HepG2 (cell line): ENCODE results near the gene CCDC33.

Experiments used
- EP300 ChIP-seq, 3 experiments: sonication (generic) in 1 of 3; formaldehyde crosslinking in 1 of 3; IDR thresholded peaks; 2 replicates each; pipeline versions ENCODE4 v1.5.1 to v1.6.1; 2011 to 2020; ENCODE audit warnings: low read depth in 2 of 3, low read length in 2 of 3, borderline replicate concordance in 1 of 3, improper control_type of control experiment in 1 of 3, mild to moderate bottlenecking in 1 of 3, missing genetic modification reagents in 1 of 3, moderate library complexity in 1 of 3
- HDAC2 ChIP-seq: sonication (generic); formaldehyde crosslinking; IDR thresholded peaks from 2 replicates; pipeline ENCODE4 v1.4.0; 2020; ENCODE audit warnings: missing genetic modification reagents
- JUND ChIP-seq: sonication (generic); formaldehyde crosslinking; IDR thresholded peaks from 2 replicates; pipeline ENCODE4 v1.8.0; 2022; ENCODE audit warnings: mild to moderate bottlenecking, missing genetic modification reagents
- POLR2AphosphoS5 ChIP-seq: IDR thresholded peaks from 2 replicates; pipeline ENCODE4 v1.6.1; 2012; ENCODE audit warnings: low read depth, low read length
- RFX5 ChIP-seq: IDR thresholded peaks from 2 replicates; pipeline ENCODE4 v1.6.1; 2011; ENCODE audit warnings: low read depth, low read length, improper control_type of control experiment
- SMARCC2 ChIP-seq: fragments of 450-650 bp; IDR thresholded peaks from 2 replicates; pipeline ENCODE4 v1.6.1; 2017; ENCODE audit warnings: antibody characterized with exemption, mild to moderate bottlenecking
- TRIM24 ChIP-seq: sonication (generic); formaldehyde crosslinking; IDR thresholded peaks from 2 replicates; pipeline ENCODE4 v1.8.0; 2022; ENCODE audit warnings: mild to moderate bottlenecking, missing genetic modification reagents
- ZNF274 ChIP-seq: sonication (generic); formaldehyde crosslinking; IDR thresholded peaks from 2 replicates; pipeline ENCODE4 v1.5.1; 2020; ENCODE audit warnings: mild to moderate bottlenecking, missing genetic modification reagents
- ZNF639 ChIP-seq: conservative IDR thresholded peaks from 2 replicates; pipeline ENCODE4 v1.6.1; 2018; ENCODE audit warnings: missing genetic modification reagents
- TF ChIP-seq, protein P1 (sequence below): sonication (generic); formaldehyde crosslinking; IDR thresholded peaks from 2 replicates; pipeline ENCODE4 v1.5.0; 2020; ENCODE audit warnings: mild to moderate bottlenecking, missing genetic modification reagents
- TF ChIP-seq, protein P2 (sequence below): sonication (generic); formaldehyde crosslinking; IDR thresholded peaks from 2 replicates; pipeline ENCODE4 v1.4.0; 2020; ENCODE audit warnings: mild to moderate bottlenecking, missing genetic modification reagents
- TF ChIP-seq, protein P3 (sequence below): IDR thresholded peaks from 2 replicates; pipeline ENCODE4 v1.6.1; 2016; ENCODE audit warnings: low read depth, missing genetic modification reagents, missing compliant biosample characterization

GRCh38 chr15:74227968-74228722 is 8.0 kb upstream of the CCDC33 start:
- TF ChIP-seq SMARCC2 (no peak), EP300 (IDR thresholded peaks at IDR 0.05; ENCODE audit: low read depth in 2 of 2, low read length in 2 of 2) (no peak), EP300 (CRISPR knock-in tag; IDR thresholded peaks at IDR 0.05; ENCODE audit: borderline replicate concordance) (no peak), ZNF274 (no peak), POLR2AphosphoS5 (no peak), RFX5 (no peak), ZNF639 (CRISPR knock-in tag) (no peak), HDAC2 (CRISPR knock-in tag) (no peak), JUND (CRISPR knock-in tag) (no peak), TRIM24 (no peak)
- TF ChIP-seq, protein P1, sequence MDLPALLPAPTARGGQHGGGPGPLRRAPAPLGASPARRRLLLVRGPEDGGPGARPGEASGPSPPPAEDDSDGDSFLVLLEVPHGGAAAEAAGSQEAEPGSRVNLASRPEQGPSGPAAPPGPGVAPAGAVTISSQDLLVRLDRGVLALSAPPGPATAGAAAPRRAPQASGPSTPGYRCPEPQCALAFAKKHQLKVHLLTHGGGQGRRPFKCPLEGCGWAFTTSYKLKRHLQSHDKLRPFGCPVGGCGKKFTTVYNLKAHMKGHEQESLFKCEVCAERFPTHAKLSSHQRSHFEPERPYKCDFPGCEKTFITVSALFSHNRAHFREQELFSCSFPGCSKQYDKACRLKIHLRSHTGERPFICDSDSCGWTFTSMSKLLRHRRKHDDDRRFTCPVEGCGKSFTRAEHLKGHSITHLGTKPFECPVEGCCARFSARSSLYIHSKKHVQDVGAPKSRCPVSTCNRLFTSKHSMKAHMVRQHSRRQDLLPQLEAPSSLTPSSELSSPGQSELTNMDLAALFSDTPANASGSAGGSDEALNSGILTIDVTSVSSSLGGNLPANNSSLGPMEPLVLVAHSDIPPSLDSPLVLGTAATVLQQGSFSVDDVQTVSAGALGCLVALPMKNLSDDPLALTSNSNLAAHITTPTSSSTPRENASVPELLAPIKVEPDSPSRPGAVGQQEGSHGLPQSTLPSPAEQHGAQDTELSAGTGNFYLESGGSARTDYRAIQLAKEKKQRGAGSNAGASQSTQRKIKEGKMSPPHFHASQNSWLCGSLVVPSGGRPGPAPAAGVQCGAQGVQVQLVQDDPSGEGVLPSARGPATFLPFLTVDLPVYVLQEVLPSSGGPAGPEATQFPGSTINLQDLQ (CRISPR knock-in tag): no peak
- TF ChIP-seq, protein P2, sequence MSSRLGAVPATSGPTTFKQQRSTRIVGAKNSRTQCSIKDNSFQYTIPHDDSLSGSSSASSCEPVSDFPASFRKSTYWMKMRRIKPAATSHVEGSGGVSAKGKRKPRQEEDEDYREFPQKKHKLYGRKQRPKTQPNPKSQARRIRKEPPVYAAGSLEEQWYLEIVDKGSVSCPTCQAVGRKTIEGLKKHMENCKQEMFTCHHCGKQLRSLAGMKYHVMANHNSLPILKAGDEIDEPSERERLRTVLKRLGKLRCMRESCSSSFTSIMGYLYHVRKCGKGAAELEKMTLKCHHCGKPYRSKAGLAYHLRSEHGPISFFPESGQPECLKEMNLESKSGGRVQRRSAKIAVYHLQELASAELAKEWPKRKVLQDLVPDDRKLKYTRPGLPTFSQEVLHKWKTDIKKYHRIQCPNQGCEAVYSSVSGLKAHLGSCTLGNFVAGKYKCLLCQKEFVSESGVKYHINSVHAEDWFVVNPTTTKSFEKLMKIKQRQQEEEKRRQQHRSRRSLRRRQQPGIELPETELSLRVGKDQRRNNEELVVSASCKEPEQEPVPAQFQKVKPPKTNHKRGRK: no peak
- TF ChIP-seq, protein P3, sequence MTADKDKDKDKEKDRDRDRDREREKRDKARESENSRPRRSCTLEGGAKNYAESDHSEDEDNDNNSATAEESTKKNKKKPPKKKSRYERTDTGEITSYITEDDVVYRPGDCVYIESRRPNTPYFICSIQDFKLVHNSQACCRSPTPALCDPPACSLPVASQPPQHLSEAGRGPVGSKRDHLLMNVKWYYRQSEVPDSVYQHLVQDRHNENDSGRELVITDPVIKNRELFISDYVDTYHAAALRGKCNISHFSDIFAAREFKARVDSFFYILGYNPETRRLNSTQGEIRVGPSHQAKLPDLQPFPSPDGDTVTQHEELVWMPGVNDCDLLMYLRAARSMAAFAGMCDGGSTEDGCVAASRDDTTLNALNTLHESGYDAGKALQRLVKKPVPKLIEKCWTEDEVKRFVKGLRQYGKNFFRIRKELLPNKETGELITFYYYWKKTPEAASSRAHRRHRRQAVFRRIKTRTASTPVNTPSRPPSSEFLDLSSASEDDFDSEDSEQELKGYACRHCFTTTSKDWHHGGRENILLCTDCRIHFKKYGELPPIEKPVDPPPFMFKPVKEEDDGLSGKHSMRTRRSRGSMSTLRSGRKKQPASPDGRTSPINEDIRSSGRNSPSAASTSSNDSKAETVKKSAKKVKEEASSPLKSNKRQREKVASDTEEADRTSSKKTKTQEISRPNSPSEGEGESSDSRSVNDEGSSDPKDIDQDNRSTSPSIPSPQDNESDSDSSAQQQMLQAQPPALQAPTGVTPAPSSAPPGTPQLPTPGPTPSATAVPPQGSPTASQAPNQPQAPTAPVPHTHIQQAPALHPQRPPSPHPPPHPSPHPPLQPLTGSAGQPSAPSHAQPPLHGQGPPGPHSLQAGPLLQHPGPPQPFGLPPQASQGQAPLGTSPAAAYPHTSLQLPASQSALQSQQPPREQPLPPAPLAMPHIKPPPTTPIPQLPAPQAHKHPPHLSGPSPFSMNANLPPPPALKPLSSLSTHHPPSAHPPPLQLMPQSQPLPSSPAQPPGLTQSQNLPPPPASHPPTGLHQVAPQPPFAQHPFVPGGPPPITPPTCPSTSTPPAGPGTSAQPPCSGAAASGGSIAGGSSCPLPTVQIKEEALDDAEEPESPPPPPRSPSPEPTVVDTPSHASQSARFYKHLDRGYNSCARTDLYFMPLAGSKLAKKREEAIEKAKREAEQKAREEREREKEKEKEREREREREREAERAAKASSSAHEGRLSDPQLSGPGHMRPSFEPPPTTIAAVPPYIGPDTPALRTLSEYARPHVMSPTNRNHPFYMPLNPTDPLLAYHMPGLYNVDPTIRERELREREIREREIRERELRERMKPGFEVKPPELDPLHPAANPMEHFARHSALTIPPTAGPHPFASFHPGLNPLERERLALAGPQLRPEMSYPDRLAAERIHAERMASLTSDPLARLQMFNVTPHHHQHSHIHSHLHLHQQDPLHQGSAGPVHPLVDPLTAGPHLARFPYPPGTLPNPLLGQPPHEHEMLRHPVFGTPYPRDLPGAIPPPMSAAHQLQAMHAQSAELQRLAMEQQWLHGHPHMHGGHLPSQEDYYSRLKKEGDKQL: no peak
